Left lung (tissue), 10 donors: ENCODE measurements around the gene SLC25A26. TPM values are rescaled to one million over a fixed set of nuclear protein-coding genes. Genes with fewer than 3 reads are reported as not detected.
"Not testable (repeated sequence)": the region's sequence is repeated elsewhere in the genome, so short reads cannot be mapped to it uniquely, and the experiment has no call there.

Source experiments
- ATAC-seq: fragments of 200-7000 bp; cut with Tn5 transposase; one replicate; pipeline ENCODE4 v1.9.1; 2020; ENCODE audit warnings: moderate library complexity
- DNase-seq, 4 donors: peaks; one replicate each; pipeline ENCODE4 v3.0.0-alpha.2; 2013 to 2020
- H3K27ac ChIP-seq, 2 donors: fragments of 200-600 bp; sonication (generic) in 1 of 2; one replicate each; pipeline versions ENCODE4 v1.5.0 to v1.8.0; 2020 to 2021
- H3K27me3 ChIP-seq, 2 donors: fragments of 200-600 bp; sonication (generic) in 1 of 2; one replicate each; pipeline versions ENCODE4 v1.5.0 to v1.8.0; 2020 to 2021
- H3K36me3 ChIP-seq, 2 donors: fragments of 200-600 bp; sonication (generic) in 1 of 2; one replicate each; pipeline versions ENCODE4 v1.5.0 to v1.8.0; 2020 to 2021
- H3K4me1 ChIP-seq, 2 donors: fragments of 200-600 bp; one replicate each; pipeline ENCODE4 v1.8.0; 2021
- H3K4me3 ChIP-seq, 2 donors: fragments of 200-600 bp; sonication (generic) in 1 of 2; one replicate each; pipeline versions ENCODE4 v1.5.0 to v1.8.0; 2020 to 2021; ENCODE audit warnings: mild to moderate bottlenecking in 1 of 2
- H3K9me3 ChIP-seq, 2 donors: fragments of 200-600 bp; sonication (generic) in 1 of 2; one replicate each; pipeline versions ENCODE4 v1.5.0 to v1.8.0; 2020 to 2021
- intact Hi-C, 2 donors: fragments of 100-400 bp; cut with DNase I; formaldehyde crosslinking; loops; one replicate each; pipeline versions ENCODE4 v1.11.2 to v1.14.2; 2022
- polyA plus RNA-seq, 6 donors: library from polyadenylated mRNA; unstranded; fragments of 120-200 nt; gene quantifications; one replicate each; pipeline ENCODE4 v1.2.1, GENCODE V29; 2013; ENCODE audit not compliant: insufficient read length in 6 of 6
- total RNA-seq, 2 donors: library from RNA; stranded (reverse); fragmentation: NEBNext Ultra II Directional; extraction: Animal tissue kit (Norgen Biotek cat#: 25700); gene quantifications; one replicate each; pipeline ENCODE4 v1.2.1, GENCODE V29; 2021
- TF ChIP-seq, protein P1 (sequence below), 2 donors: fragments of 200-600 bp; sonication (generic) in 1 of 2; IDR thresholded peaks; one replicate each; pipeline versions ENCODE4 v1.5.0 to v1.8.0; 2021; ENCODE audit warnings: antibody characterized with exemption in 2 of 2
- donor health status: DM: no; HTN: yes; CAD: no.
- donor health status: DM: no; HTN: no; CAD: no.

SLC25A26 gene
- total and polyA plus RNA-seq, 8 donors: 14.2 to 26.2 (median 22.4) TPM

DNA sequence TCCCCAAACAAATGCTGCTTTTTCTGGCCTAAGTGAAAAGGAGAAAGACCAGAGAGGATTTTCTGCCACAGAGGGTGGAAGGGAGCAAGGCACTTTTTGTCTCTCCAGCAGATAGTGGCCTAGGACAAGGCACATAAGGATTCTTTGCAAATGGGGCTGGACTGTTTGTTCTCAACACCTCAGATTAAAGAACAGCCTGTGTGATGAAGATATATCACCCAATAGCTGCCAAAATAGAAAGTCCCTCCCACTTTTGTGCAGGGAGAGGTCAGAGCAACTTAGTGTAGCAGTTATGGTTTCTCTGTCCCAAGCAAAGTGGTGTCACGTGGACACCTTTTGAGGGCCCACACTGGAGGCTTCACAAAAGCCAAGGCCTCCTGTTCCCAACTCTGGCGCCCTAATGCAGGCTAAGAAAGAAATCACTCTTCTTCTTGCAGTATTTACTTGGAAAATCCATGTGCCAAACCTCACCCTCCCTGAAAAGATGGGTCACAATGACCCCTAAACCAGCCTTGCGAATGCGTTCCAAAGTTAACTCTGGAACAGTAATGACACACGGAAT is 195.1 kb downstream of the SLC25A26 start:
- no peak overlapping the region for H3K4me3 ChIP-seq
- peaks cover 0 to 11% of the 10 kb centered on the region in 2 donors for H3K4me1 ChIP-seq
- peaks cover 0 to 37% of the 10 kb centered on the region in 2 donors for H3K36me3 ChIP-seq
- H3K27ac ChIP-seq: no peak overlapping the region
- intact Hi-C loops: no loop called here
- ATAC-seq (no peak), DNase-seq (no peak)
- no peaks in the 10 kb centered on the region for H3K27me3 ChIP-seq
- no peaks in the 10 kb centered on the region for H3K9me3 ChIP-seq
- TF ChIP-seq, protein P1, sequence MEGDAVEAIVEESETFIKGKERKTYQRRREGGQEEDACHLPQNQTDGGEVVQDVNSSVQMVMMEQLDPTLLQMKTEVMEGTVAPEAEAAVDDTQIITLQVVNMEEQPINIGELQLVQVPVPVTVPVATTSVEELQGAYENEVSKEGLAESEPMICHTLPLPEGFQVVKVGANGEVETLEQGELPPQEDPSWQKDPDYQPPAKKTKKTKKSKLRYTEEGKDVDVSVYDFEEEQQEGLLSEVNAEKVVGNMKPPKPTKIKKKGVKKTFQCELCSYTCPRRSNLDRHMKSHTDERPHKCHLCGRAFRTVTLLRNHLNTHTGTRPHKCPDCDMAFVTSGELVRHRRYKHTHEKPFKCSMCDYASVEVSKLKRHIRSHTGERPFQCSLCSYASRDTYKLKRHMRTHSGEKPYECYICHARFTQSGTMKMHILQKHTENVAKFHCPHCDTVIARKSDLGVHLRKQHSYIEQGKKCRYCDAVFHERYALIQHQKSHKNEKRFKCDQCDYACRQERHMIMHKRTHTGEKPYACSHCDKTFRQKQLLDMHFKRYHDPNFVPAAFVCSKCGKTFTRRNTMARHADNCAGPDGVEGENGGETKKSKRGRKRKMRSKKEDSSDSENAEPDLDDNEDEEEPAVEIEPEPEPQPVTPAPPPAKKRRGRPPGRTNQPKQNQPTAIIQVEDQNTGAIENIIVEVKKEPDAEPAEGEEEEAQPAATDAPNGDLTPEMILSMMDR (IDR thresholded peaks at IDR 0.05): no peak

DNA sequence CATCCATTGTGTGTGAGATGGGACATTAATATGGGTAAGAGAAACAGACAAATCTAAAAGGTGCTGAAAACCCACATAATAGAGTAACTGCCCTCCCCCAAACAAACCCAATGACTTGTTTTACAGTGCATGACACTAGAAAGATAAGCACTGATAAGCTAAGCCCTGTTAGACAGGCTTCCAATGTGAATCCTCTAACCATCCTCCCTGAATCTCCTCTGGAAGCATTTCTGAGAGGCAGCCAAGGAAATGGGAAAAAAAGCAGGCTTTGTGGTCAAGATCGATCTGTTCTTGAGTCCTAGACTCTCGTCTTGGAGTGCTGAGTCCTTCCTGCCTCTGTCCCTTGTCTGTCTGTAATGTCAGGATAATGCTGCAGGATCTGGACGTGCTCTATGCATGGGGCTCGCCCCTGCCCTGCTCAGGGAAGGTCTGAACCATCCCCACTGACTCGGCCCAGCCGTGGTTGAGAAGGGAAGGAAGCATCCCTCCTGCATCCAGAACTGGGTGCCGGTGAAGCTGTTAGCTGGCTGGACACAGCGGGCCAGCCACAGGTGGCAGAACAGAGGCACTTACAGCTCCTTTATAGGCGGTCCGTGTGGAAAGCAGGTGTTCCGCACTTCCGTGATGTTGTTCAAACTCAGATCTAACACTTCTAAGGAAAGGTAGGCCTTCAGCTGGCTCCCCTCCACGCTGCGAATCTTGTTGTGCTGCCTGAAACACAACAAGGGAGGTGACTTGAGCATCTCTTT is 195.9 kb downstream of the SLC25A26 start:
- H3K27ac ChIP-seq: no peak overlapping the region
- ATAC-seq (no peak), DNase-seq (no peak)
- intact Hi-C loops: no loop called here
- H3K9me3 ChIP-seq: peaks cover 0 to 4% of the 10 kb centered on the region in 2 donors
- H3K4me3 ChIP-seq: no peak overlapping the region
- TF ChIP-seq, protein P1 (IDR thresholded peaks at IDR 0.05): no peak
- H3K27me3 ChIP-seq: no peaks in the 10 kb centered on the region
- H3K4me1 ChIP-seq: peaks cover 0 to 11% of the 10 kb centered on the region in 2 donors
- peaks cover 0 to 30% of the 10 kb centered on the region in 2 donors for H3K36me3 ChIP-seq

DNA sequence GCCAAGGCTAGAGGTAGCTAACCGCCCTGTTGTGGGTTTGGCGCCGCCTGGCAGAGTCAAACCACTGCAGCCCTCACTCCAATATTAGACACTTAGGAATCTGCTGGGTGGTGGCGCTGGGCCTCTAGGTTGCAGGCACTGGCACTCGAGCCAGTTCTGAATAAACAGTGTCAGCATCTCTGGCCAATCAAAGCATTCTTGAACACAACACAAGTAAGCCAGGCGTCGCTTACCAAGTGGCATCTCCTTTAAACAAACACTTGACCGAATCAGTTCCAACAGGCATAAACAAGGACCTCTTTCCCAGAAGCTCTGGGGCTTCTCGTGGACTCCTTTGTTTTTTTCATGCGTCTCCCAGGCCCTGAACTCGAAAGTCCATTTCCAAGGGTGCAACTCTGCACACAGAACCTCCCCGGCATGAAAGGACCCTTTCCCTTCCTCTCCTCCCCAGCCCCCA is 197.7 kb downstream of the SLC25A26 start:
- DNase-seq: peak in 3 of 4 donors; percentile 41 to 84 (median 73)
- peaks cover 0 to 11% of the 10 kb centered on the region in 2 donors for H3K4me1 ChIP-seq
- peak overlapping the region; percentile 14 to 44 for H3K27ac ChIP-seq
- TF ChIP-seq, protein P1 (IDR thresholded peaks at IDR 0.05): no peak
- peak; percentile 97 for ATAC-seq
- no peak overlapping the region for H3K4me3 ChIP-seq
- H3K36me3 ChIP-seq: peaks cover 0 to 13% of the 10 kb centered on the region in 2 donors
- H3K9me3 ChIP-seq: peaks cover 0 to 11% of the 10 kb centered on the region in 2 donors
- no peaks in the 10 kb centered on the region for H3K27me3 ChIP-seq
- intact Hi-C loops: no loop called here

DNA sequence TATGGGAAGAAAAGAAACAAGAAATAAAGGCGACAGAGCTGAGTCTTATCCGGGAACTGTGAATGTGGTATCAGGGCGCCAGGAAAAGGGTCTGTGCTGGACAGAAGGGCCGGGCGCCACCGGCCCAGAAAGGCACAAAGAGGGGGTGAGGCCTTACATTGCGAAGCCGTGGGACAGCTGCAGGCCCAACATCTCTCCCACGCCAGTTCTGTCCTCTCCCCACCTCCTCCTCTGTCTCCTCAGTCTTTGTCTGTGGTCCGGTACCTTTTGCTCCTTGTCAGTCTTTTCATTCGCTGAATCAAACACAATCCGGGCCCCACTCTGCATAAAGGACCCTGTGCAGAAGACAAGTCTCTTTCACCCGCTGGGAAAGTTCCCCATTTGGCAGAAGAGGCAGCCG is 198.2 kb downstream of the SLC25A26 start:
- intact Hi-C loops: no loop called here
- Histone ChIP-seq H3K36me3 (peaks cover 0 to 9% of the 10 kb centered on the region in 2 donors), H3K4me3 (no peak overlapping the region), H3K4me1 (peaks cover 0 to 11% of the 10 kb centered on the region in 2 donors), H3K9me3 (peaks cover 0 to 11% of the 10 kb centered on the region in 2 donors), H3K27ac (peak overlapping the region; percentile 14 to 44), H3K27me3 (no peaks in the 10 kb centered on the region)
- DNase-seq (no peak), ATAC-seq (no peak)
- TF ChIP-seq, protein P1 (IDR thresholded peaks at IDR 0.05): no peak

DNA sequence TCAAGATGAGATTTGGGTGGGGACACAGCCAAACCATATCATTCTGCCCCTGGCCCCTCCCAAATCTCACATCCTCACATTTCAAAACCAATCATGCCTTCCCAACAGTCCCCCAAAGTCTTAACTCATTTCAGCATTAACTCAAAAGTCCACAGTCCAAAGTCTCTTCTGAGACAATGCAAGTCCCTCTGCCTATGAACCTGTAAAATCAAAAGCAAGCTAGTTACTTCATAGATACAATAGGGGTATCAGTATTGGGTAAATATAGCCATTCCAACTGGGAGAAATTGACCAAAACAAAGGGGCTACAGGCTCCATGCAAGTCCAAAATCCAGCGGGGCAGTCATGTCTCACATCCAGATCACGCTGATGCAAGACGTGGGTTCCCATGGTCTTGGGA is 200.3 kb downstream of the SLC25A26 start:
- H3K27me3 ChIP-seq, H3K36me3 ChIP-seq, H3K4me3 ChIP-seq, DNase-seq, ATAC-seq, intact Hi-C loops, H3K27ac ChIP-seq: not testable (repeated sequence)
- Histone ChIP-seq H3K4me1 (peaks cover 5 to 13% of the 10 kb centered on the region in 2 donors), H3K9me3 (peaks cover 0 to 11% of the 10 kb centered on the region in 2 donors)

DNA sequence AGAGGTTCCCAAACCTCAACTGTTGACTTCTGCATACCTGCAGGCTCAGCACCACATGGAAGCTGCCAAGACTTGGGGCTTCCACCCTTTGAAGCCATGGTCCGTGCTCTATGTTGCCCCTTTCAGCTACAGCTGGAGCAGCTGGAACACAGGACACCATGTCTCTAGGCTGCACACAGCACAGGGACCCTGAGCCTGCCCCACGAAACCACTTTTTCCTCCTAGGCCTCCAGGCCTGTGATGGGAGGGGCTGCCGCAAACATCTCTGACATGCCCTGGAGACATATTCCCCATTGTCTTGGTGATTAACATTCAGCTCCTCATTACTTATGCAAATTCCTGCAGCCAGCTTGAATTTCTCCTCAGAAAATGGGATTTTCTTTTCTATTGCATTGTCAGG is 201.1 kb downstream of the SLC25A26 start:
- peaks cover 5 to 13% of the 10 kb centered on the region in 2 donors for H3K4me1 ChIP-seq
- H3K4me3 ChIP-seq, ATAC-seq, H3K36me3 ChIP-seq, H3K27ac ChIP-seq, intact Hi-C loops, H3K27me3 ChIP-seq, DNase-seq: not testable (repeated sequence)
- H3K9me3 ChIP-seq: peaks cover 0 to 11% of the 10 kb centered on the region in 2 donors
